NB4 (cell line): ENCODE measurements around the gene TBC1D22A.

Experiments
- POLR2A ChIP-seq: IDR thresholded peaks from 2 replicates; pipeline ENCODE4 v1.6.1; 2011; ENCODE audit warnings: mild to moderate bottlenecking; ENCODE audit not compliant: insufficient read length; ENCODE audit errors: extremely low read depth
- TF ChIP-seq, protein P1 (sequence below): IDR thresholded peaks from one replicate; pipeline ENCODE4 v1.5.1; 2012; ENCODE audit warnings: low read depth, low read length

DNA sequence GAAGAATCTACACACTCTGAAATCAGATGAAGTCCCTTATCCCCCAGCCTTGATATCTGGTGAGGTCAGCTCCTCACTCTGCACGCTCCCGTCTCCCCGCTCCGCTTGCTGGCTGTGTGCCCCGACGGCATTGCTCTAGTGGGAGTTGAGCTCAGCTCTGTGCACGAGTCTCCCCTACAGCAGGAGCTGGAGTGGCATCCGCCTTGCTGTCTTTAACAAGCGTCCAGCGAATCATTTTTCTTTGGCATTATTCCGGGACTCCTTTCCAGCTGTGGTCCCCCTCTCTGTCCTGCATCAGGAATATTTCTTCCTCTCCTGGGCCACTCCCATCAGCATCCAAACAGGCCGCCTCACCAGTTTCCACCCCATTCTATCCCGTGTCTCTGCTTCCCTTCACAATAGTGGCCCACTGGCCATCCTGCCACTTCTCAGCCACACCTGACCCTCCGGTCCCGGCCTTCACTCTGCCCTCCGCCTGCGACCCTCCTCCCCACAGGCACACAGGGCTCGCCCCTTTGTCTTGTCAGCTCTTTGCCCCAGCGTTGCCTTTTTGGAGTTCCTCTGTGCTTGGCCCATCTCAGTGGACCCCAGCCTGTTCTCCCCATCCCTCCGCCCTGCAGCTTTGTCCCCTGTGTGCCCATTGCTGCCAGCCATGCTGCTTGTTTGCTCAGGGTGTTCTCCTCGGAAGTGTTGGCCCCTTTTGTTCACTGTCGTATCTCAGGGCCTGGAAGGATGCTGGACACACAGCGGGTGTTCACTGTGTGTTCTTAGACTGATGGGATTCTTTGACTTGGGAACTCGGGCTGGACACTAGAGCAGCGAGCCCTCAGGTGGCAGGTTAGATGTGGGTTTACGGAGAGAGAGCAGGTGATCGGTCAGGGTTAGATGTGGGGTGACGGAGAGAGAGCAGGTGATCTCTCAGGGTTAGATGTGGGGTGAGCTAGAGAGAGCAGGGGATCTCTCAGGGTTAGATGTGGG lies 441.8 kb downstream of the TBC1D22A start:
- TF ChIP-seq POLR2A = no peak
- TF ChIP-seq, protein P1, sequence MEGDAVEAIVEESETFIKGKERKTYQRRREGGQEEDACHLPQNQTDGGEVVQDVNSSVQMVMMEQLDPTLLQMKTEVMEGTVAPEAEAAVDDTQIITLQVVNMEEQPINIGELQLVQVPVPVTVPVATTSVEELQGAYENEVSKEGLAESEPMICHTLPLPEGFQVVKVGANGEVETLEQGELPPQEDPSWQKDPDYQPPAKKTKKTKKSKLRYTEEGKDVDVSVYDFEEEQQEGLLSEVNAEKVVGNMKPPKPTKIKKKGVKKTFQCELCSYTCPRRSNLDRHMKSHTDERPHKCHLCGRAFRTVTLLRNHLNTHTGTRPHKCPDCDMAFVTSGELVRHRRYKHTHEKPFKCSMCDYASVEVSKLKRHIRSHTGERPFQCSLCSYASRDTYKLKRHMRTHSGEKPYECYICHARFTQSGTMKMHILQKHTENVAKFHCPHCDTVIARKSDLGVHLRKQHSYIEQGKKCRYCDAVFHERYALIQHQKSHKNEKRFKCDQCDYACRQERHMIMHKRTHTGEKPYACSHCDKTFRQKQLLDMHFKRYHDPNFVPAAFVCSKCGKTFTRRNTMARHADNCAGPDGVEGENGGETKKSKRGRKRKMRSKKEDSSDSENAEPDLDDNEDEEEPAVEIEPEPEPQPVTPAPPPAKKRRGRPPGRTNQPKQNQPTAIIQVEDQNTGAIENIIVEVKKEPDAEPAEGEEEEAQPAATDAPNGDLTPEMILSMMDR = no peak
